K562 (cell line): ENCODE results near the gene NOL12. TPM values are rescaled to one million over a fixed set of nuclear protein-coding genes. Genes with fewer than 3 reads are reported as not detected.

Source experiments
- ATAC-seq: fragments of 200-7000 bp; cut with Tn5 transposase; 3 replicates; pipeline ENCODE4 v1.9.1; 2020; ENCODE audit warnings: moderate library complexity
- BruUV-seq: library from RNA; stranded (reverse); fragments of 400-500 nt; replicated peaks from 2 replicates; lab custom pipeline; 2021; lab: Mats Ljungman, UMichigan
- CTCF ChIA-PET: fragments of 300-600 bp; formaldehyde crosslinking; extraction: SDS; loops from one replicate; lab custom pipeline; 2021; ENCODE audit warnings: low intra/inter-chr PET ratio; lab: Yijun Ruan, JAX
- POLR2A ChIA-PET: fragments of 300-600, 350-650 bp; sonication (Branson Sonifier 250); formaldehyde crosslinking; extraction: SDS; loops from one replicate; lab custom pipeline; 2021; ENCODE audit warnings: antibody characterized with exemption, inconsistent platforms; lab: Yijun Ruan, JAX
- DNase-seq, 4 experiments: peaks; one replicate each; pipeline versions ENCODE4 v3.0.0 to v3.0.0-alpha.2; 2011 to 2018; ENCODE audit warnings: low spot score in 3 of 4, mixed read lengths in 3 of 4; ENCODE audit errors: extremely low read depth in 1 of 4
- FAIRE-seq: peaks from 2 replicates; lab custom pipeline; 2011; peaks lifted over from hg19 to GRCh38; lab: Jason Lieb, UNC
- H2AFZ ChIP-seq: 2 replicates; pipeline ENCODE4 v1.6.0; 2011; ENCODE audit warnings: low read depth, low read length, control low read depth, inconsistent platforms
- H3K27ac ChIP-seq: fragments of 200-600 bp; 3 replicates; pipeline ENCODE4 v1.8.0; 2011; ENCODE audit warnings: low read depth, mild to moderate bottlenecking, control low read depth, inconsistent platforms, low read length, moderate library complexity, mixed read lengths; ENCODE audit errors: extremely low read depth
- H3K27me3 ChIP-seq, 2 experiments: fragments of 300-600 bp in 1 of 2; 2 replicates in 1 of 2; 3 replicates in 1 of 2; pipeline versions ENCODE4 v1.6.0 to v1.8.0; 2011; ENCODE audit warnings: inconsistent platforms in 2 of 2, low read length in 2 of 2, mild to moderate bottlenecking in 1 of 2, mixed read lengths in 1 of 2, moderate library complexity in 1 of 2; ENCODE audit not compliant: control insufficient read depth in 2 of 2, insufficient read depth in 2 of 2
- H3K36me3 ChIP-seq: fragments of 300-600 bp; 3 replicates; pipeline ENCODE4 v1.8.0; 2011; ENCODE audit warnings: mild to moderate bottlenecking, low read length, inconsistent platforms; ENCODE audit not compliant: control insufficient read depth, insufficient read depth
- H3K4me1 ChIP-seq, 2 experiments: fragments of 200-600 bp in 1 of 2; replicated peaks in 1 of 2; 2 replicates in 1 of 2; 3 replicates in 1 of 2; pipeline versions ENCODE4 v1.5.1 to v1.8.0; 2011; ENCODE audit warnings: inconsistent platforms in 2 of 2, low read length in 2 of 2, mild to moderate bottlenecking in 1 of 2, mixed read lengths in 1 of 2, moderate library complexity in 1 of 2; ENCODE audit not compliant: control insufficient read depth in 2 of 2, insufficient read depth in 2 of 2
- H3K4me2 ChIP-seq: 2 replicates; pipeline ENCODE4 v1.6.1; 2011; ENCODE audit warnings: low read length, control low read depth, inconsistent platforms, mixed read lengths; ENCODE audit not compliant: insufficient read depth
- H3K4me3 ChIP-seq: fragments of 200-600 bp; sonication (generic), shearing (Covaris generic); 2 replicates; pipeline ENCODE4 v1.5.1; 2016; ENCODE audit warnings: control low read depth, inconsistent platforms
- H3K79me2 ChIP-seq: fragments of 200-600 bp; 3 replicates; pipeline ENCODE4 v1.8.0; 2011; ENCODE audit warnings: low read length, inconsistent platforms; ENCODE audit not compliant: control insufficient read depth, insufficient read depth
- H3K9ac ChIP-seq, 2 experiments: 2 replicates each; pipeline versions ENCODE4 v1.6.0 to v1.6.1; 2011; ENCODE audit warnings: low read depth in 2 of 2, low read length in 2 of 2, control low read depth in 1 of 2, inconsistent platforms in 1 of 2, mild to moderate bottlenecking in 1 of 2, mixed read lengths in 1 of 2; ENCODE audit not compliant: insufficient read depth in 1 of 2
- H3K9me1 ChIP-seq: one replicate; pipeline ENCODE4 v1.6.0; 2011; ENCODE audit warnings: inconsistent platforms, mild to moderate bottlenecking, low read length, moderate library complexity; ENCODE audit not compliant: control insufficient read depth, insufficient read depth
- H3K9me3 ChIP-seq: replicated peaks from 2 replicates; pipeline ENCODE4 v1.5.1; 2011; ENCODE audit warnings: low read depth, low read length, inconsistent platforms; ENCODE audit not compliant: control insufficient read depth, insufficient read depth
- H4K20me1 ChIP-seq: replicated peaks from 2 replicates; pipeline ENCODE4 v1.6.1; 2011; ENCODE audit warnings: low read length, inconsistent platforms, mixed read lengths; ENCODE audit not compliant: control insufficient read depth, insufficient read depth
- ADNP ChIP-seq: fragments of 200-800 bp; sonication (Bioruptor generic); IDR thresholded peaks from 2 replicates; pipeline ENCODE4 v1.6.1; 2016; ENCODE audit warnings: missing genetic modification characterization, missing compliant biosample characterization
- BRCA1 ChIP-seq, 2 experiments: fragments of 450-650 bp in 1 of 2; sonication (generic) in 1 of 2; formaldehyde crosslinking in 1 of 2; IDR thresholded peaks; 2 replicates each; pipeline versions ENCODE4 v1.5.0 to v1.6.1; 2017 to 2020; ENCODE audit warnings: mild to moderate bottlenecking in 1 of 2, missing genetic modification reagents in 1 of 2
- WGBS: fragments of 100-300 bp; shearing (Covaris generic); methylation state at CpG from one replicate; pipeline ENCODE4 v1.1.6; 2016; ENCODE audit warnings: low coverage, mixed read lengths; ENCODE audit not compliant: insufficient coverage; ENCODE audit errors: missing lambda C conversion rate; 5-methylcytosine and 5-hydroxymethylcytosine counted together
- in situ Hi-C: fragments of 300-500 bp; cut with MboI; formaldehyde crosslinking; loops from 4 replicates; pipeline ENCODE4 v1.15.0; 2018; ENCODE audit warnings: inconsistent platforms, mixed read lengths
- intact Hi-C: fragments of 100-400 bp; cut with micrococcal nuclease; formaldehyde crosslinking; loops from 2 replicates; pipeline ENCODE4 v1.14.2; 2022
- polyA plus RNA-seq, 8 experiments: library from polyadenylated mRNA; depleted of rRNA in 4 of 8; stranded (reverse) in 5 of 8; unstranded in 3 of 8; fragments of >200 nt; fragmentation: Nextera tagmentation in 2 of 8; fragmentation: Illumina TruSeq in 1 of 8; extraction: Ambion mirVana in 2 of 8; extraction: Trizol in 1 of 8; gene quantifications; 2 replicates each; pipeline versions ENCODE4 v1.2.1 to v1.2.3, GENCODE V29; 2011 to 2014; ENCODE audit warnings: inconsistent platforms in 1 of 8, missing spikeins in 1 of 8
- total RNA-seq, 7 experiments: library from RNA; depleted of rRNA in 6 of 7; stranded (reverse); fragments of >200 nt in 6 of 7; fragmentation: Illumina TruSeq in 2 of 7; extraction: Trizol in 2 of 7; gene quantifications; 2 replicates each; pipeline versions ENCODE4 v1.2.1 to v1.2.3, GENCODE V29; 2011 to 2021; ENCODE audit warnings: low replicate concordance in 1 of 7

Gene NOL12
- total and polyA plus RNA-seq, 9 of the 15 experiments (the other 6 are each of a cell fraction or from before 2014, with no cell fraction given), result 2.8 to 40.9 (median 28.5) TPM

DNA sequence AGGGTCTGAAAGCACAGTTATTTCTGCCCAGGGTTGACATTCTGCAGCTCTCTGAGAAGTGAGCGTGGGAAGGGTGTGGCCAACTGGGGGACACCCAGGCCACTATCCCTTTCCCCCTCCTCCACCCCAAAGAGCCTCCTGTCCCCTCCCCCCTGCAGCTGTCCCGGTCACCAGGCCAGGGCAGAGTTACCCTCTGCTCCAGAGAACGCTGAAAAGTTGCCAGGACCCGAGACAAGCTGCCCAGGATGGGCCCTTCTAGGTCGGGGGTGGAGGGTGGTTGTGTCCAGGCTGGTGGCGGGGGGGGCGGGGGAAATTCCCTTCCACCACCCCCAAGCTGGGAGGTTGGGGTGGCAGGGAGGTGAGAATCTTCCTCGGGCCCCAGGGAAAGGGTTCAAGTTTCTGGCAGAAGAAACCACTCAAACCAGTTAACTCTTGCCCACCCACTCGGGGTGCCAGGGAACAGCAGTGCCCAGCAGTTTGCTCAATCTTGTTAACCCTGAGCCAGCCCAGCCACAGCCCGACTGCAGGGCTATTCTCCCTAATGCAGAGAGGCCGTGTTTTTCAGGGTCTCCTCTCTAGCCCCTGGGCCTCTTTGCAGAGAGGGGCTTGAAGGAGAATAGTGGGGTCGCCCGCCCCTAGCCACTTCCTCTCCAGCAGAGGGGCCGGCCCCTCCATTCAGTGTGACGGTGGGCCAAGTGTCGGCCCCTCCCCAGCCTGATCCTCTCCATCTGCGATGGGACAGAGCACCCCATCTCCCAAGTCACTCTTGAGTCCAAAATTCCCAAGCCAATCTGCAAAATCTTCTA is 10.0 kb upstream of the NOL12 start:
- TF ChIP-seq ADNP (tag) (peak; percentile 8; the same call in 1 of the 2 replicates), BRCA1 (IDR thresholded peaks at IDR 0.05) (no peak), BRCA1 (CRISPR knock-in tag; IDR thresholded peaks at IDR 0.05) (no peak)
- Histone ChIP-seq H3K9me1 (no peaks in the 10 kb centered on the region), H3K4me1 (peaks cover 3 to 63% of the 10 kb centered on the region in 2 experiments; a peak in 4 of 5 replicates), H3K27me3 (no peaks in the 10 kb centered on the region), H3K36me3 (peaks cover 5% of the 10 kb centered on the region; the same call in 1 of the 3 replicates), H3K9ac (peak overlapping the region; percentile 71 to 84), H4K20me1 (no peaks in the 10 kb centered on the region), H2AFZ (no peak overlapping the region), H3K27ac (peak overlapping the region; percentile 85), H3K9me3 (no peaks in the 10 kb centered on the region), H3K79me2 (peaks cover 23% of the 10 kb centered on the region), H3K4me2 (peak overlapping the region; percentile 86), H3K4me3 (peak overlapping the region; percentile 52)
- BruUV-seq, result TSS peak; percentile 85
- FAIRE-seq (peak; percentile 57), DNase-seq (peak in 1 of 4 experiments; percentile 57), ATAC-seq (peak; percentile 5; the same call in 2 of the 3 replicates)
- ChIA-PET CTCF (no interaction called here), POLR2A (interaction anchor here (1.0 to 2.1 kb wide), 6 partner anchors 15 to 163 kb away, joined by 3 to 12 read pairs (median 6); partner anchors contain the start of gene PDXP)
- intact Hi-C loops (no loop called here), in situ Hi-C loops (no loop called here)
- 8% methylated on average over 6 of the region's 17 CpGs for WGBS
